Prostate gland (tissue), 2 donors: ENCODE measurements around the gene GALNT14.

Experiments used
- POLR2A ChIP-seq: fragments of 450-650 bp; IDR thresholded peaks from one replicate; pipeline ENCODE4 v1.6.1; 2016; ENCODE audit warnings: antibody characterized with exemption, mild to moderate bottlenecking
- TF ChIP-seq, protein P1 (sequence below), 4 experiments: fragments of 200-600 bp in 2 of 4; fragments of 450-650 bp in 2 of 4; sonication (generic) in 2 of 4; IDR thresholded peaks; 1 replicate in 3 of 4; 2 replicates in 1 of 4; pipeline ENCODE4 v1.5.1; 2016 to 2019; ENCODE audit warnings: antibody characterized with exemption in 4 of 4, mild to moderate bottlenecking in 2 of 4, moderate library complexity in 2 of 4

DNA sequence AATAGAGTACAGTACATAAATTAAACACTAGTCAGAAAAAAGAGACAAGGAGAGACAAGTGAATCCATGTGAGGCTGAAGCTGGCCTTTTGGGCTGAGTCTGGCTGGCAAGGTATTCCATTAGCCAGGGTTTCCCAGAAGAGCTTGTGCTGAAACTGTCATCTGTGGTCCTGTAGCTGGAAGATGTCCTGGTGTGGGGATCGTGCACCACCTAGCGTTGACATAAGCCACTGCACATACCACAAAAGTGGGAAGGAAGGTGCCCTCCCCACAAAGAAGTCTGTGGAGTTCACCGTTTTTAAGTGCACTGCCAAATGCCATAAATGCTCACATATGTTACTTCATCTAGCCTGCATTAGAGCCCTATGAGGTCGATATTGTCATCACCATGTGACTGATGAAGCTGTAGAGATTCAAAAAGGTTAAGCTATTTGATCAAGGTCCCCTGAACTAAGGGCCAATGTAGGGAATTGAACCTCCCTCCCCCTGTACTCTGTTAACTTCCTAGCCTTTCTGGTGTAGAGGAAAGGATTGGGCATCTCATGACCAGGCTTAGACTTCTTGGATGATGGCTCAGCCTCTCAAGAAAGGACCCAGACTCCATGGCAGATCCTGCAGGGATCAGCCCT is 31.9 kb upstream of the GALNT14 start:
- TF ChIP-seq POLR2A = no peak
- TF ChIP-seq, protein P1, sequence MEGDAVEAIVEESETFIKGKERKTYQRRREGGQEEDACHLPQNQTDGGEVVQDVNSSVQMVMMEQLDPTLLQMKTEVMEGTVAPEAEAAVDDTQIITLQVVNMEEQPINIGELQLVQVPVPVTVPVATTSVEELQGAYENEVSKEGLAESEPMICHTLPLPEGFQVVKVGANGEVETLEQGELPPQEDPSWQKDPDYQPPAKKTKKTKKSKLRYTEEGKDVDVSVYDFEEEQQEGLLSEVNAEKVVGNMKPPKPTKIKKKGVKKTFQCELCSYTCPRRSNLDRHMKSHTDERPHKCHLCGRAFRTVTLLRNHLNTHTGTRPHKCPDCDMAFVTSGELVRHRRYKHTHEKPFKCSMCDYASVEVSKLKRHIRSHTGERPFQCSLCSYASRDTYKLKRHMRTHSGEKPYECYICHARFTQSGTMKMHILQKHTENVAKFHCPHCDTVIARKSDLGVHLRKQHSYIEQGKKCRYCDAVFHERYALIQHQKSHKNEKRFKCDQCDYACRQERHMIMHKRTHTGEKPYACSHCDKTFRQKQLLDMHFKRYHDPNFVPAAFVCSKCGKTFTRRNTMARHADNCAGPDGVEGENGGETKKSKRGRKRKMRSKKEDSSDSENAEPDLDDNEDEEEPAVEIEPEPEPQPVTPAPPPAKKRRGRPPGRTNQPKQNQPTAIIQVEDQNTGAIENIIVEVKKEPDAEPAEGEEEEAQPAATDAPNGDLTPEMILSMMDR (IDR thresholded peaks at IDR 0.05) = peak; percentile 58 to 92 (median 85)
